Brain microvascular endothelial cell (primary cell): ENCODE data around the gene C17orf100.

Source experiments
- DNase-seq: peaks from one replicate; pipeline ENCODE4 v3.0.0-alpha.2; 2020
- H3K27ac ChIP-seq: fragments of 250-450 bp; sonication (Bioruptor Pico); 2 replicates; pipeline ENCODE4 v1.5.1; 2020; ENCODE audit warnings: mild to moderate bottlenecking, moderate library complexity
- H3K27me3 ChIP-seq: fragments of 250-450 bp; sonication (Bioruptor Pico); replicated peaks from 2 replicates; pipeline ENCODE4 v1.5.1; 2020; ENCODE audit warnings: mild to moderate bottlenecking
- H3K36me3 ChIP-seq: fragments of 250-450 bp; sonication (Bioruptor Pico); replicated peaks from 2 replicates; pipeline ENCODE4 v1.5.1; 2020; ENCODE audit warnings: mild to moderate bottlenecking
- H3K4me3 ChIP-seq: 2 replicates; pipeline ENCODE4 v1.5.1; 2011; ENCODE audit warnings: low read depth, mild to moderate bottlenecking, control low read depth, low read length, moderate library complexity
- in situ Hi-C: cut with HindIII; loops from 2 replicates; pipeline ENCODE4 v1.10.0; 2017; ENCODE audit warnings: low sequenced_read_pairs, low pct_ligation_motif_present
- TF ChIP-seq, protein P1 (sequence below): IDR thresholded peaks from 2 replicates; pipeline ENCODE4 v1.5.1; 2011; ENCODE audit warnings: low read depth, mild to moderate bottlenecking, moderate library complexity, low read length, control low read depth, inconsistent platforms; ENCODE audit errors: missing control alignments

The C17orf100 gene

DNA sequence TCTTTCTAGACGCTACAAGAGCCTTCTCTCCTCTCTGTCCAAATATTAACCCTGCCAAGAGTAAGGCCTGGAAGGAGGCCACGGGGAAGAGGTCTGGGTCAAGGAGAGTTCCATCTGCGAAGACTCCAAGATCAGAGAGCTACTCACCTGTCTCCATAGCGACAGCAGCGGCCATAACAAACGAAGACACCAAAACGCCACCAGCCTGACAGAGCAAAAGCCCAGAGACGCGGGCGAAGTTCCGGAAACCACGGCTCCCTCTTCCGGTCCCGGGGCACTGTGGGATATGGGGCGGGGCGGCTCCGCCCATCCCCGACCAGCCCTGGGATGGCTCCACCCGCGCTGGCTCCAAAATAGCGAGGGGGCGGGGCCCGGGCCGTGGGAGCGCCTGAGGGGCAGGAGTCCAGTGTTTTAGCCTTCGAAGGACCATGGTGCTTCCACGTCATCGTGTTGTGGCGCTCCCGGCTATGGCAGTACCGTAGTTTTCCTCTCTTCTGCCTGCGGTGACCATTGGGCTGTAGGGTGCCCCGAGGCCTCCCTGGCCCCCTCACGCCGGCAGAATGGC, at the start of gene C17orf100, which contains the start of gene MED31:
Gene C17orf100 (plus strand): TSS at position 409 of the 565 bp plus-strand sequence. CDS start 152 bp downstream, at position 561.
Gene MED31 (minus strand): TSS at position 252 of the 565 bp plus-strand sequence. CDS start 77 bp downstream, at position 175.
- TF ChIP-seq, protein P1, sequence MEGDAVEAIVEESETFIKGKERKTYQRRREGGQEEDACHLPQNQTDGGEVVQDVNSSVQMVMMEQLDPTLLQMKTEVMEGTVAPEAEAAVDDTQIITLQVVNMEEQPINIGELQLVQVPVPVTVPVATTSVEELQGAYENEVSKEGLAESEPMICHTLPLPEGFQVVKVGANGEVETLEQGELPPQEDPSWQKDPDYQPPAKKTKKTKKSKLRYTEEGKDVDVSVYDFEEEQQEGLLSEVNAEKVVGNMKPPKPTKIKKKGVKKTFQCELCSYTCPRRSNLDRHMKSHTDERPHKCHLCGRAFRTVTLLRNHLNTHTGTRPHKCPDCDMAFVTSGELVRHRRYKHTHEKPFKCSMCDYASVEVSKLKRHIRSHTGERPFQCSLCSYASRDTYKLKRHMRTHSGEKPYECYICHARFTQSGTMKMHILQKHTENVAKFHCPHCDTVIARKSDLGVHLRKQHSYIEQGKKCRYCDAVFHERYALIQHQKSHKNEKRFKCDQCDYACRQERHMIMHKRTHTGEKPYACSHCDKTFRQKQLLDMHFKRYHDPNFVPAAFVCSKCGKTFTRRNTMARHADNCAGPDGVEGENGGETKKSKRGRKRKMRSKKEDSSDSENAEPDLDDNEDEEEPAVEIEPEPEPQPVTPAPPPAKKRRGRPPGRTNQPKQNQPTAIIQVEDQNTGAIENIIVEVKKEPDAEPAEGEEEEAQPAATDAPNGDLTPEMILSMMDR: no peak
- peaks cover 10% of the 10 kb centered on the region for H3K27me3 ChIP-seq
- peak; percentile 91 for DNase-seq

DNA sequence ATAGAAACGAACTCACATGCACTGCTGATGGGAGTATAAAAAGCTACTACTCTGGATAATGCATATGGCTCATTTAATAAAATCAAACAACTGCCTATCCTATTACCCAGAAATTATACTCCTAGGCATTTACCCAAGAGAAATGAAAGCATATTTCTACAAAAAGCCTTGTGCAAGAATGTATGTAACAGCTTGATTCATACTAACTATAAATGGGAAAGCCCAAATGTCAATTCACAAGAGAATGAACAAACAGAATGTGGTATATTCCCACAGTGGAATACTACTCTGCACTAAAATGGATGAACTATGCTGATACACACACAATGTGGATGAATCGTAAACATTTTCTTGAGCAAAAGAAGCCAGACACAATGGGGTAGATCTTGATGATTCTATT, 49.4 kb upstream of the C17orf100 start:
- in situ Hi-C loops: no loop called here
- DNase-seq: no peak
- H3K4me3 ChIP-seq: no peak overlapping the region
- H3K36me3 ChIP-seq: peaks cover 41% of the 10 kb centered on the region
- TF ChIP-seq, protein P1: no peak
- H3K27ac ChIP-seq: no peak overlapping the region
- no peaks in the 10 kb centered on the region for H3K27me3 ChIP-seq

More for the DNA sequence above, at the start of gene C17orf100, which contains the start of gene MED31:
- Histone ChIP-seq H3K36me3 (no peaks in the 10 kb centered on the region), H3K27ac (peak within 1 kb of the TSS; percentile 87), H3K4me3 (peak within 1 kb of the TSS; percentile 71)
- in situ Hi-C loops: no loop called here

DNA sequence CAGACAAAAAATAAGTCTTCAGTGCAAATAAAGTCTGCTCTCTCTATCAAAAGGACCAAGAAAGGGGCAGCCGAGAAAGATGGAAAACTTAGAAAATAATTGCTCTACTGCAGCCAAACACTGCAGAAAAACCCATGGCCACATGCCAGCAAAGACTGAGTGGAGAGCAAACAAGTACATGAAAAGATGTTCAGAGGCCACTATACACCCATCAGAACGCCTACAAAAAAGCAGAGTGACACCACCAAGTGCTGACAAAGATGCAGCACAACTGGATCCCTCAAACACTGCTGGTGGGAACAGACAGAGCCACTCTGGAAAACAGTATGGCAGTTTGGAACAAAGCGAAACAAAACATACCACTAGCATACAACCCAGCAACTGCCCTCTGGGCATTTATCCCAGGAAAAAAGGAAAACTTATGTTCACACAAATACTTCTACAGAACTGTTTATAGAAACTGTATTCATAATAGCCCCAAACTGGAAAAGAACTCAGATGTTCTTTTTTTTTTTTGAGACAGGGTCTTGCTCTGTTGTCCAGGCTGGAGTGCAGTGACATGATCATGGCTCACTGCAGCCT, 47.7 kb upstream of the C17orf100 start:
- DNase-seq: no peak
- no peak overlapping the region for H3K27ac ChIP-seq
- TF ChIP-seq, protein P1: no peak
- H3K27me3 ChIP-seq: no peaks in the 10 kb centered on the region
- no peak overlapping the region for H3K4me3 ChIP-seq
- H3K36me3 ChIP-seq: peaks cover 52% of the 10 kb centered on the region
- in situ Hi-C loops: no loop called here

DNA sequence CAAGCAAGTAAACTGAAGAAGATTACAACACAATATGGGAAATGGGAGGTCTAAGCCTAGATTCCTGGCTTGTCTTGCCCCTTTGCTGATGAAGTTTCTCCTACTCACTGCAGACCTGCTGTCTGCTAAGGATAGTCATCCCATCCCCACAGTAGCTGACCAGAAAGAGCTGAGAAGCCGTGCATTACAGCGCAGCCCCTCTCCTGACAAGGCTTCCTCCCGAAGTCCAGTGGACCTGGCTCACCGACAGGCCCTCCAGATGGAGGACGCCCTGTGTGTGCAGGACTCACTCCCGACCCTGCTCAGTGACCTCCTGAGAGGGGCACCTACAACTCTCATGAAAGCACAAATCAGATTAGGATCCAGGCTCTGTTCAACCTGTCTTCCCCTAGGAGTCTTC, 46.4 kb upstream of the C17orf100 start:
- H3K4me3 ChIP-seq: no peak overlapping the region
- in situ Hi-C loops: no loop called here

DNA sequence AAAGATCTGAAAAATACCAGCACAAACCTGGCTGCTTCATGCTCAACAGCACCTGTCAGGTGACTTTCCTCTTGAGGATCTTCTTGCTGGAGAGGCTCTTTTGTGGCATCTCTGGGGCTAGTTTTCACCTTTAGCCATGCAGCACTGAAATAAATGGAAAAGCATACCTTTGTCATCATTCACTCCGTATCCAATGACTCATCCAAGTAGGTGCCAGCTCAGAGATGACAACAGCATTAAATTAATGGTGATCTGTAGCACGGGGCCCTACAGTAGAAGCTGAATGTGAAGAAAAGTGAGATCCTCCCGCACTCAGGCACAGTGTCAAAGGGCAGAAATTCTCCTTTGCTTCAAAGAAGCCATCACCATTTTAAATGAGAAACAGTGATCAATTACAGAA, 43.2 kb upstream of the C17orf100 start:
- DNase-seq: peak; percentile 14
- H3K27me3 ChIP-seq: no peaks in the 10 kb centered on the region
- H3K4me3 ChIP-seq: no peak overlapping the region
- in situ Hi-C loops: no loop called here
- TF ChIP-seq, protein P1: no peak
- H3K36me3 ChIP-seq: peaks cover 64% of the 10 kb centered on the region
- H3K27ac ChIP-seq: no peak overlapping the region

More for the DNA sequence above, 46.4 kb upstream of the C17orf100 start:
- Histone ChIP-seq H3K36me3 (peaks cover 59% of the 10 kb centered on the region), H3K27ac (no peak overlapping the region), H3K27me3 (no peaks in the 10 kb centered on the region)
- TF ChIP-seq, protein P1: no peak
- no peak for DNase-seq

DNA sequence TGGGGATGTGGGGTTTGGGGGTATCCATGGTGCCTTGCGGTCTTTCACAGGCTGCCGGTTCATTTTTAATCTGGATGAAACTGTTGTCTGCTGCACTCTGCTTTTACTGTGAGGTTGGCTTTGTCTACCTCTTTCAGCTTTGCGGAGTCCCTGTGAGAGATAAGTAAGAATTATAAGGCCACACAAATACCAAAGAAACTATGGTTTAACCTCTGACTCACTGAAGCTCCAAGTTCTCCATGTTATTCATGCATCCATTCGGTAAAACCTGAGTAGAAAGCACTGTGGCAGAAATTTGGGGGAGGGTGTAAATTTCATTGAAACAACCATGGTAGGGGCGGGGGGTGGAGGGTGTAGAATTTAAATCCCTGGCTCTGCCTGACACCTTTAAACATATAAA, 41.6 kb upstream of the C17orf100 start:
- DNase-seq: no peak
- H3K36me3 ChIP-seq: peaks cover 60% of the 10 kb centered on the region
- TF ChIP-seq, protein P1: no peak
- no peaks in the 10 kb centered on the region for H3K27me3 ChIP-seq
- in situ Hi-C loops: no loop called here
- H3K4me3 ChIP-seq: no peak overlapping the region
- no peak overlapping the region for H3K27ac ChIP-seq
